Sciatic nerve (tissue), 2 donors: ENCODE results near the gene CBX7. TPM values are rescaled to one million over a fixed set of nuclear protein-coding genes. Genes with fewer than 3 reads are reported as not detected.
"Not testable (repeated sequence)": the region's sequence is repeated elsewhere in the genome, so short reads cannot be mapped to it uniquely, and the experiment has no call there.

Experiments used
- ATAC-seq: fragments of 200-7000 bp; cut with Tn5 transposase; one replicate; pipeline ENCODE4 v1.9.1; 2020; ENCODE audit warnings: mild to moderate bottlenecking, moderate library complexity
- DNase-seq: peaks from one replicate; pipeline ENCODE4 v3.0.0-alpha.2; 2020; ENCODE audit warnings: low spot score
- intact Hi-C: fragments of 100-400 bp; cut with DNase I; formaldehyde crosslinking; loops from one replicate; pipeline ENCODE4 v1.14.2; 2022
- total RNA-seq: library from RNA; stranded (reverse); fragmentation: NEBNext Ultra II Directional; extraction: Animal tissue kit (Norgen Biotek cat#: 25700); gene quantifications from one replicate; pipeline ENCODE4 v1.2.1, GENCODE V29; 2021
- donor health status: DM: no; HTN: no; CAD: no.
- donor health status: DM: no; HTN: no; CAD: no.

CBX7 gene
- total RNA-seq, 1 donor from 2014 or later, result 115 TPM

DNA sequence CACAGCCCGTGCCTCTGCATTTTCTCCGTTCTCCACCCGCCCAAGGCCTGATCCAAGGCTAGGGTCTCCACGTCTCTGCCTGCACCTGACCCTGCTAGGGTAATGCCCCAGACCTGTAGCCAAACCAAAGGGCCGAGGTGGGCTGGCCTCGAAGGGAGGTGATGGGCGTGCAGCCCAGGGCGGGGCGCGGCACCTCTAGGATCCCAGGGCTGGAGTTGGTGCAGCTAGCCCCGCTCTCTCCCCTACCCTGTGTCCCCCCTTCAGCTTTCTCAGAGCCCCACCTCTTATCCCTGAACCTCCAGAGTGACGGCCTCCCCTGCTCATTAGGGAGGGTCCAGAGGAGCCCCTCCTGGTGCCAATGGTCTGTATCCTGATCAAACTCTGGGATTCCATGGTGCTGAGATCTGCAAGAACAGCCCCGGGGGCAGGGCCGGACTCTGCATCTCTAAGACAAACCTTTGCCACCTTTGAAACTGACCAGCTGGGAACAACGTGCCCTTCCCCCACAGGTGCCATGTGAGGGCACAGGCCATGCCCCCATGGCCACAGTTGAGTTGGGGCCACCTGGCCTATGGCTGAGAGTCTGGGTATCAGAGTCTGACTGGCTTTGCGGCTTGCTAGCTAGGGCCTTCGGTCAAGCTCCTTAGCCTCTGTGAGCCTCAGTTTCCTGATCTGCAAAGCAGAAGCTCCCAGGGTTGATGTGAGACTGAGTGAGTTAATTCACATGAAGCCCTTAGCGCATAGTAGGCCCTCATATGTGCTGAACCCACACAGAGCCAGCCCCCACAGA, 23.1 kb upstream of the CBX7 start:
- ATAC-seq (peak; percentile 2), DNase-seq (peak; percentile 62)
- intact Hi-C loops, result loop anchor here (10.0 kb wide), 1 partner anchor 349 kb away; the partner anchor contains the start of gene ATF4

DNA sequence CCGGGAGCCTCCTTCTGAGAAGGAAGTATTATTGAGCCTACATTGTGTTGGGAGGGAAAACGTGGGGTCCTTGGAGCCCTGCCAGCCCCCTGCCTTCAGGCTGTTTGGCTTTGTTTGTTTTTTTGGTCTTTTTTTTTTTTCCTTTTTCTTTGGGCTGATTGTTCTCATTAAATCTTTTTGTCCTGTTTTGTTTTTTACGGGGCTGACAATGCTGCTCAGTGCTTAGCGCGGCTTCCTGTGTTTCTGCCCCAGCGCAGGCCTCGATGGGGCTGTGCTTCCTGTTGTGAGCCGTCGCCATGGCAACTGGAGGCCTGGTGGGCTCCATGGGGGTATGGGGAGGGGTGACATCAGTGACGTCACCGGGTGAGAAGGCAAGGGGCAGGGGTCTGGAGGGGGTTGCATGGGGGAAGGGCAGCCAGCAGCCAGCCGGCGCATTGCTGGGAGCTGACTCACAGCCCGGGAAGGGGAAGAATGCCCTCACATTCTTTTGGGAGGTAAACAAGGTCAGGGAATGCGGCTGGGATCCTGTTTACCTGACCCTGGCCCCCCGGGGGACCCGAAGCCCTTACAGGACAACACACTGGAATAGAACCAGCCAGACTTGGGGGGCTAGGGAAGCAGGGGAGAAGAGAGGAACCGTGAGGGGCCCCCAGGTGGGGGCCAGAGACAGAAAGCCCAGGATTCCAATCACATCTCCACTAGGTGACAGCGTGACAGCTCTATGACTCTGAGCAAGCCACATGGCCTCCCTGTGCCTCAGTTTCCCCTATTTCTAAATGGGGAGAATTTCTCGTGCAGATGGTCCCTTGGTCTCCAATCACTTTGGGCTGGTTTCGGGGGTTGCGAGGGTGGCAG, 22.2 kb upstream of the CBX7 start:
- intact Hi-C loops, result loop anchor here (5.0 to 10.0 kb wide), 2 partner anchors 68 to 350 kb away; partner anchors contain the start of genes ATF4 and PDGFB
- ATAC-seq (peak; percentile 80), DNase-seq (peak; percentile 95)

DNA sequence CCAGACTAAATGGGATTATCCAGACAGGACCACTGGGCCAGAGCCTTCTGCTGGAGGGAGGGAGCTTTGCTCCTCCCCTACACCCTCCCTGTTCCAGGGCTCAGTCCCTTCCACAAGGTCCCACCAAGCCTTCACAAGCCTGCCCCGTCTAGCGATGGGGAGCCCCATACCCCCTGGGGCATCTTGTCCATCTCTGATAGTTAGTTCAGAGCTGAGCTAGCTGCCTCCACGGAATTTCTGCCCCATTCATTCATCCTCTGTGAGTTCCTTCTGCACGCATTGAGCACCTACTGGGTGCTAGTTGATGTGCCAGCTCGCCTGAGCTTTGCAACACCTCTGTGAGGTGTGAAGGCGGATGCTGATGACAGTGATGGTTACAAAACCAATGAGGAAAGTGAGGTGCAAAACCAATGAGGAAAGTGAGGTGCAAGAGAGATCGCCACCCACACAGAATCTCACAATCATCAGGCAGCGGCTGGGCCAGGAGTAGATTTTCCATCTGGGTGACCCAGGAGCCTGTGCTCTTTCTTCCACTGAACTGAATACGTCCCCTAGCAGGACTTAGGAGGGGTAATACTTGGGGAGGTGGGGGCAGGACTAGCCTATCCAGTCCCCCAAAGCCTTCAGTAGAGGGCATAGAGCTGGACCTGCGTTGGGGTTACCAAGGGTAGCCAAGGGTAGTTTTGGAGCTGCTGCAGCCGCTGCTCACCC, 21.5 kb upstream of the CBX7 start:
- DNase-seq, result no peak
- intact Hi-C loops, result loop anchor here (2.0 to 10.0 kb wide), 3 partner anchors 68 to 351 kb away; partner anchors contain the start of genes ATF4 and PDGFB
- peak; percentile 20 for ATAC-seq

DNA sequence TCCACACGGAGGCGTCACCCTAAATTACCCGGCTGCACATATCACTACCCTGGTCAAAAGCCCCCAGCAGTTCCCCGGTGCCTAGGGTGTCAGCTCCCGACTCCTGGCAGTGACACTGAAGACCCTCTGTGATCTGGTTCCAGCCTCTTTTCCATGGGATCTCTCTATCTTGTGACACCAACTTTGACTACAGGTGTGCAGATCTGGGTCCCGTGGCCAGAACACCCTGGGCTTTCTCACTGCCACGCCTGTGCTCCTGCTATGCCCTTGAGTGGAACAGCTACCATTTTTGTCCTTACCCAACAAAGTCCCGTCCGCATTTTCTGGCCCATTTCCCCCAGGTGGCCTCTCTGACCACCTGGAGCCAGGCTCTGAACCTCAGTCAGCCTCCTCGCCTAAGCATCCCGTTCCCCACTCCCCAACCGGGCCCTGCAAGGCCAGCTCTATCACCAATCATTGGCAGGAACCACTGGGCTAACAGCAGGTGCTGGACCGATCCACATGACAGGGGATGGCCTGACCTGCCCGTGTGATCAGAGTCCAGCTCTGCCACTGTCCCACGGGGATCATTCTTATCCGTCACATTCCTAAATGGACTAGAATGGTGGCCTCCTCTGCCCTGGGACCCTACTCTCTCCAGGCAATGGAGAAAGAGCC, 20.7 kb upstream of the CBX7 start:
- ATAC-seq, result no peak
- intact Hi-C loops, result loop anchor here (2.0 to 10.0 kb wide), 3 partner anchors 69 to 352 kb away; partner anchors contain the start of genes ATF4 and PDGFB

DNA sequence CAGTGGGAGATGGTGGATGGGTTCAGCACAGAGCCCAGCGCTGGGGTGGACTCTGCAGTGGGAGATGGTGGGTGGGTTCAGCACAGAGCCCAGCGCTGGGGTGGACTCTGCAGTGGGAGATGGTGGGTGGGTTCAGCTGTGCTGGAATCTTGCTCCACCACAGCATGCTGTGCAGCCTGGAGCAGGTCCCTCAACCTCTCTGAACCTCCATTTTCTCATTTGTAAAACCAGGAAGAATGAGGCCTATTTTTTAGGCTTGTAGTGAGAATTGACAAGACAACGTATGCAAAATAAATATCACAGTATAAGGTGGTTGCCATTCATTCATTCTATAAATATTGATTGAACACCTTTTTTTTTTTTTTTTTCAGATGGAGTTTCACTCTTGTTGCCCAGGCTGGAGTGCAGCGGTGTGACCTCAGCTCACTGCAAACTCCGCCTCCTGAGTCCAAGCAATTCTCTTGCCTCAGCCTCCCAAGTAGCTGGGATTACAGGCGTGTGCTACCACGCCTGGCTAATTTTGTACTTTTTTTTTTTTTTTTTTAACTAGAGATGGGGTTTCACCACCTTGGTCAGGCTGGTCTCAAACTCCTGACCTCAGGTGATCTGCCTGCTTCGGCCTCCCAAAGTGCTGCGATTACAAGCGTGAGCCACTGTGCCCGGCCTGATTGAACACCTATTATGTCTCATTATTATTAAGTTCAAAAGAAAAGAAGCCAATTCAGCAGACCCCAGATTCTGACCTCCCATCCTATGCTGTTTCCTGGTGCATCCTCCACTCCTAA, 20.0 kb upstream of the CBX7 start:
- DNase-seq, result peak; percentile 27
- not testable (repeated sequence) for ATAC-seq
- intact Hi-C loops, result loop anchor here (2.0 to 10.0 kb wide), 3 partner anchors 70 to 352 kb away; partner anchors contain the start of genes ATF4 and PDGFB

More for the DNA sequence above, 20.7 kb upstream of the CBX7 start:
- peak; percentile 56 for DNase-seq

DNA sequence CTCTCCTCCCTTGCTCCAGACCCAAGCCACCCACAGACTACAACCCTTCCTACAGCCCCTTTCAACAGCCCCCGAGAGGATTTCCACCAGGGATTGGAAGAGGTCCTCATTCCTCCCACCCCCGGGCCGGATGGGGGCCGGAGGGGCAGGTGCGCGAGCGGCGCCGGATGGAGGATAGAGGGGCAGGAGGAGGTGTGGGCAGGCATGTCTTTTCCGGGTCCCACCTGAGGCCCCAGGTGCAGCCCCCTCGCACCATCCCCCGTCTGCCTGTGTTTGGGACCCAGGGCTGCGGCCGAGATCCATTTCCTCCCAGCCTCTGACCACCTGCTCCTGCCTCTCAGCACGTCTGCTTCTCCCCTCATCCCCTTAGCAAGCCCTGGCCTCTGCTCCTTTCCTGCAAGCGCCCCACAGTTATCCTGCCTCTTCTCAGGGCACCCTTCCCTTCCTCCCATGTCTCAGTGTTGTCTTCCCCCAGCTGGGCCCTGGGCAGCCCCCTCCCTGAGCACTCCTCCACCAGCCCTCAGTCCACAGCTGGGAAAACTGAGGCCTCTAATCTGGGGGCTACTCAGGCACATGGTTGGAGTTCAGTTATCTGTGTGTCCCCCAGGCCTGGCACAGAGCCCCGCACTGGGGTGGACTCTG, 19.3 kb upstream of the CBX7 start:
- intact Hi-C loops, result loop anchor here (2.0 to 10.0 kb wide), 3 partner anchors 71 to 353 kb away; partner anchors contain the start of genes ATF4 and PDGFB
- ATAC-seq (no peak), DNase-seq (peak; percentile 62)

DNA sequence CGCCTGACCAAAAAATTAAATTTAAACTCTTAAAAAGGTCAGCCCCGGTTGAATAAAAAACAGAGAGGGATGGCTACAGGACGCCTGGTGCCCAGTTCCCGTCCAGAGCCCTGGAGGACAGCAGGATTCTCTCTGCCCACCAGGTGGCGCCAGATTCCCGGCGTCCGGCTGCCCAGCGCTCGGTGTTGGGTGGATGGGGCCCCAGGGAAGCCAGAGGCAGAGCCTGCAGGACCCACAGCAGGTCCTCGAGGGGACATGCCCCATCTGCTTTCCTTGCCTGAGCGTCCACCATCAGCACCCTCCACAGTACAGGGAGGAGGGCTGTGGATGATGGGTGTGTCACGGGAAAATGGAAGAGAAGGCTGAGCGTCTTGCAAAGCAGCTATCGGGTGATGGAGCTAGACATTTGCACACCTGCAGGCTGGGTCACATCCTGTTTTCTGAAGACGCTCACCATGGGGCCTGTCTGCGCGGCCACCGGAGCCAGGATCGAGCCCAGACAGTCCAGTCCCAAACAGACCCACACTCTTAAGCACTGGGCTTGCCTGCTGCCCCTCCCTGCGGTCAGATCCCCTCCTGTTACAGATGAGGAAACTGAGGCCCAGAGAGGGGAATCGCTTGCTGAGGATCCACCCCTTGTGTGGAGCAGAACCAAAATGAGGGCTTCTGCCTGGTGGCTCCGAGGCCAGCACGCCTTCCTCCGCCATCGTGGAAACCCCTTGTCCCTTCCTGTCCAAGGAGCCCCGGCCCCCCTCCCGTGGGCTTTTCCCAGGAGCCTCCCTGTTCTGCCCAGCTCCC, 18.5 kb upstream of the CBX7 start:
- ATAC-seq, result peak; percentile 80
- DNase-seq, result peak; percentile 93
- intact Hi-C loops, result loop anchor here (5.0 to 10.0 kb wide), 2 partner anchors 71 to 354 kb away; partner anchors contain the start of genes ATF4 and PDGFB

DNA sequence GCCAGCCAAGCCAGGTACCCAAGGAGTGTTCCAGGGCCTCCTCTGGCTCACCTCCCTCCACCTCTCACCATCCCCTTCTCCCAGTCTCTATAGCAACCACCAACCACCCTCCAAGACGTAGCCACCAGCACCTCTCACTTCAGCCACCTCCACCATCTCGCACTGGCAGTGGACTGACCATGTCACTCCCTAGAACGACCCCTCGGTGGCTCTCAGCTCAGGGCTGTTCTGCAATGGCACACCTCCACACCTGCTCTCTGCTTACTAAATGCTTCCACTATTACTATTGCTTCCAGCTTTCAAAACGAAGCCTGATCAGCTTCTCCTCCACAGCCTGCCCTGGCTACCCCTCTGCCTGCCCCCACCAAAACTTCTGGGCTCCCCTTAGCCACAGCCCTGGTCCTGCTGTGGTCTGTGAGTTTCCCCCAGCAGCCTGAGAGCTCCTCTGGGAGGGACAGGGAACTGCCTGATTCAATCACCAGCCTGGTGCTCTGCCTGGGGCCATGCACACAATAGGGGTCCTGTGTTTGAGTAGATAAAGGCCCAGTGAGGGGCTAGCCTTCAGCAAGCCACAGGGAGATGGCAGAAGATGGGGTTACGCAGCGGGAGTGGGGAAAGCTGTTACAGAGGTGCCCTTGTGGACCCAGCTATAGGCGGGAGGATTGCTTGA, 17.5 kb upstream of the CBX7 start:
- DNase-seq, result peak; percentile 47
- intact Hi-C loops, result loop anchor here (5.0 to 10.0 kb wide), 2 partner anchors 72 to 355 kb away; partner anchors contain the start of genes ATF4 and PDGFB
- no peak for ATAC-seq

DNA sequence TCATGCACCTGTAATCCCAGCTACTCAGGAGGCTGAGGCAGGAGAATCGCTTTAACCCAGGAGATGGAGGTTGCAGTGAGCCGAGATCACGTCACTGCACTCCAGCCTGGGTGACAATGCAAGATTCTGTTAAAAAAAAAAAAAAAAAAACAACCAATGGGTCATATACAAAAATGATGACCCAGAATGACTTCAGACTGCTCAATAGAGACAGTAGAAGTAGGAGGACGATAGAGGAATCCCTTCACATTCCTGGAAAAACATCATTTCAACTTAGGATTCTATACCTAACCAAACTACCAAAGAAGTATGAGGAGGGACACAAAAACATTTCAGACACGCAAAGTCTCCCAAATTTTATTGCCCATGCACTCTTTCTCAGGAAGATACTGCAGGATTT, 14.1 kb upstream of the CBX7 start:
- no peak for ATAC-seq
- no peak for DNase-seq
- intact Hi-C loops, result no loop called here

DNA sequence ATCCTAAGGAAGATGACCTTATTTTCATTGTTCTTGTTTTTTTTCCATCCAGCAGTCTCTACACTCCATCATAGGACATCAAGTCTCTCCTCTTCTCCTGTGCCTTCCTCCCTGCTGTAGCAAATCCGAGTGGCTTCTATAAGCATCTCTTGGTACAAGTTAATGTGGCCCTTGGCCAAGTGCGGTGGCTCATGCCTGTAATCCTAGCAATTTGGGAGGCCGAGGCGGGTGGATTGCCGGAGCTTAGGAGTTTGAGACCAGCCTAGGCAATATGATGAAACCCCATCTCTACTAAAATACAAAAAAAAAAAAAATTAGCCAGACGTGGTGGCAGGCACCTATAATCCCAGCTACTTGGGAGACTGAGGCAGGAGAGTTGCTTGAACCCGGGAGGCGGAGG, 3.6 kb upstream of the CBX7 start:
- intact Hi-C loops, ATAC-seq: not testable (repeated sequence)
- peak; percentile 47 for DNase-seq

DNA sequence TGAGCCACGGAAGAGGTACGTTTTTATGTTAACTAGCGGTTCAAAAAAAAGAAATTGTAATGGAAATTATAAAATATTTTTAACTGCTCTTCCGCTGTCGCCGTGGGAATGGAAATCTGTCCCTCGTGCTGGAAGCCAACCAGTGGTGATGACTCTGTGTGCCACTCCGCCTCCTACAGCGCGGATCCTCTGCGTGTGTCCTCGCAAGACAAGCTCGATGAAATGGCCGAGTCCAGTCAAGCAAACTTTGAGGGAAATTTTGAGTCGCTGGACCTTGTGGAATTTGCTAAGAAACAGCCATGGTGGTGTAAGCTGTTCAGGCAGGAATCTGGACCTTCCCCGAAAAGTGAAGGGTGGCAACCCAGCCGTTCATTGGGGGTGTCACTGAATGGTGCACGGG, 2.9 kb upstream of the CBX7 start:
- peak; percentile 55 for DNase-seq
- no peak for ATAC-seq
- intact Hi-C loops, result no loop called here

DNA sequence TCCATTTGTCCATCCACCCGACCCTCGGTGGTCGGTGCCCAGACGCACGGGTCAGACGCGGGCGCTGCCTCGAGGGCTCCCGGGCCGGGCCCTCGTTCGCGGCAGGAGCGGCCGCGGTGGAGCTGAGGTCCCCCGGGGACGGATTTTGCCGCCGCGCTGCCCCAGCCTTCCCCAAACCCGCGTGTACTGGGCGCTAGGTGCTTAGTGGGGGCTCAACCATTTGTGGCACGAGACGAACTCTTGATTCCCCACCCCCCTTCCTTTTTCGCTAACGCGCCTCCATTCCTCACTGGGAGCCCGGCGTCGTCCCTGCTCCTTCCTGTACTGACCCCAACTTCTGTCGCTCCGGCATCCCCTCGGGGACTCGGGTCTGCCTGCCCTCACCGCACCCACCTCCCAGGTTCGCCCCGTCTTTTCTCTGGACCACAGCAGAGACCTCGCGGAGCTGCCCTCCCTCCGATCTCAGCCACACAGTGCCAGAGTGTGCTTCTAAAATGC, 789 bp upstream of the CBX7 start:
- intact Hi-C loops, result no loop called here
- ATAC-seq, result peak; percentile 3
- peak; percentile 71 for DNase-seq

DNA sequence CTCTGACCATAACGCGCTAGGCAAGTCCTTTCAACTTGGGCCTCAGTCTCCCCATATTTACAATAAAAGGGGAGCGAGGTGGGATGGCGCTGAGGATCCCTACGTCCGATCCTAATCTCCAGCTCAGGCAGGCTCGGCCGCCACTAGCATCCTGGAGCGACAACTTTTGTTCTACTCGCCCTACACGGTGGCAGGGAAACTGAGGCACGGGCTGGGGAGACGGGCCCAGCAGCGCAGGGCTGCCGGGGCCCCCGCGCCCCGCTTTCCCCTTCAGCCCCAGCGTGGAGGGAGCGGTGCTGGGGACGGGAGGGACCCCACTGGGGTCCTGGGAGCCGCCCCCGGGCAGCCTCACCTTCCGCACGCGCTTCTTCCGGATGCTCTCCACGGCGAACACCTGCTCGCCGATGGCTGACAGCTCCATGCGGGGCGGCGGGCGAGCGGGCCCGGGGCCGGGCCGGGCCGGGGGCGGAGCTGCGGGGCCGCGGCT, 413 bp downstream of the CBX7 start:
- ATAC-seq (no peak), DNase-seq (no peak)
- intact Hi-C loops, result no loop called here

DNA sequence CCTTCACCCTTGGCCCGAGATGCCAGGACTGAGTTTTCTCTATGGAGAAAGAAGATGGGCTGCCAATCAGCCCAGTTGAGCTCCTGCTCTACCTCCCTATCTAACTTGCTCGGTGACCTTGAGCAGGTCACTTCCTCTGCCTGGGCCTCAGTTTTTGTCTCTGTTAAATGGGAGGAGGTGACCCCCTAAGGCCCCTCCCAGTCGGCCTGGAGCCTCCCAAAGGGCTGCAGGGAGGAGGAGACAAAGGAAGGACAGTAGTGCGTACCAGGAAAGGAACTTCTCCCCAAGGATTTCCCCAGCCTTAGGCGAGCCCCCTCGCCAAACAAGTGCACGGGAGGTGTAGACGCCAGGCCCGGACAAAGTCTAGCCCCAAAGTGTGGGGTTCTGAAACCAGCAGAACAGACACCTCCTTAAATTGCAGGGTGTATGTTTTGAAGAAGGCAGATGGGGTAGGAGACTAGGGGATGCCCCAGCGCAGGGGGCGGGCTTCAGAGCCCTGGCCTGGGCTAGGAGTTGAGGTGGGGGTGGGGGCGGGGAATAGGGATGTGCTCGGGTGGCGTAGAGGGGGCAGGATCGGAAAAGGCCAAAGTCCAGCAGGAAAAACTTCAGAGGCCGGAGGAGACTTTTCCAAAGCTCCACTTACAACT, 1.0 kb downstream of the CBX7 start:
- intact Hi-C loops, result no loop called here
- no peak for DNase-seq

DNA sequence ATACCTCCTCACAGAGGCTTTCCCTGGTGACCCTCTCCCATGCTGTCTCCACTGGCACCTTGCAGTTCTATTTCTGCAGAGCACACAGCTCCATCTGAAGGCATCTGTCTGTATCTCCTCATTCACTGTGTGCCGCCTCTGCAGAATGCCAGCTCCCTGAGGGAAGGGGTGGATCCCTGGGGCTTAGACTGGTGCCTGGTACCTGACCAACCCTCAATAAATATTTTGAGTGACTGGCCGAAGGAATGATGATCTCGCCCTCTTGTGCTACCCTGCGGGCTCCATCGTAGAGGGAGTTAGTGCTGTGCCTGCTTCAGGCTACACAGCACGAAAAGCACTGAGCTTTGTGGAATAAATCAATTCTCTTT, 1.6 kb downstream of the CBX7 start:
- DNase-seq, result no peak
- ATAC-seq, result no peak
- intact Hi-C loops, result no loop called here

More for the DNA sequence above, 1.0 kb downstream of the CBX7 start:
- ATAC-seq, result peak; percentile 8
